ENCODE measurements around the gene OR2F1.
"Not testable (repeated sequence)": the region's sequence is repeated elsewhere in the genome, so short reads cannot be mapped to it uniquely, and the experiment has no call there.

Gene OR2F1

GRCh38 chr7:143993924-143994323, 39.3 kb downstream of the OR2F1 start:
- no peak for DNase-seq
- in situ Hi-C loops (cut with HindIII; ENCODE audit: low pct_ligation_motif_present, low pct_unique_long_range_greater_than_20kb, low sequenced_read_pairs) = no loop called here

GRCh38 chr7:144000020-144000419, 45.4 kb downstream of the OR2F1 start, which contains the start of gene OR6B1:
Gene OR6B1, plus strand, starts transcription at chr7:144000320. Its CDS starts 3,677 bp downstream, at chr7:144003997.
- no peak for DNase-seq
- in situ Hi-C loops (cut with HindIII; ENCODE audit: low pct_ligation_motif_present, low pct_unique_long_range_greater_than_20kb, low sequenced_read_pairs) = no loop called here

- DNase-seq = no peak
- in situ Hi-C loops (cut with HindIII; ENCODE audit: low pct_ligation_motif_present, low pct_unique_long_range_greater_than_20kb, low sequenced_read_pairs) = no loop called here
Observed at GRCh38 chr7:144001543-144001942, 46.9 kb downstream of the OR2F1 start.

- no peak for DNase-seq
- in situ Hi-C loops (cut with HindIII; ENCODE audit: low pct_ligation_motif_present, low pct_unique_long_range_greater_than_20kb, low sequenced_read_pairs) = no loop called here
Observed at GRCh38 chr7:144004703-144005102, 50.1 kb downstream of the OR2F1 start.

- in situ Hi-C loops (cut with HindIII; ENCODE audit: low pct_ligation_motif_present, low pct_unique_long_range_greater_than_20kb, low sequenced_read_pairs) = no loop called here
- no peak for DNase-seq
Observed at GRCh38 chr7:144006029-144006691, 51.5 kb downstream of the OR2F1 start.

- no peak for DNase-seq
- in situ Hi-C loops (cut with HindIII; ENCODE audit: low pct_ligation_motif_present, low pct_unique_long_range_greater_than_20kb, low sequenced_read_pairs) = no loop called here
Observed at GRCh38 chr7:144006692-144007042, 52.0 kb downstream of the OR2F1 start.

- DNase-seq = no peak
- in situ Hi-C loops (cut with HindIII; ENCODE audit: low pct_ligation_motif_present, low pct_unique_long_range_greater_than_20kb, low sequenced_read_pairs) = no loop called here
Observed at GRCh38 chr7:144009361-144009760, 54.7 kb downstream of the OR2F1 start.

GRCh38 chr7:144010061-144010460, 55.4 kb downstream of the OR2F1 start:
- in situ Hi-C loops (cut with HindIII; ENCODE audit: low pct_ligation_motif_present, low pct_unique_long_range_greater_than_20kb, low sequenced_read_pairs); DNase-seq: not testable (repeated sequence)

- in situ Hi-C loops (cut with HindIII; ENCODE audit: low pct_ligation_motif_present, low pct_unique_long_range_greater_than_20kb, low sequenced_read_pairs) = not testable (repeated sequence)
Observed at GRCh38 chr7:144010821-144011220, 56.2 kb downstream of the OR2F1 start.

GRCh38 chr7:144011458-144012230, 57.0 kb downstream of the OR2F1 start:
- peak; percentile 32 for DNase-seq
- in situ Hi-C loops (cut with HindIII; ENCODE audit: low pct_ligation_motif_present, low pct_unique_long_range_greater_than_20kb, low sequenced_read_pairs) = no loop called here

More at GRCh38 chr7:144010821-144011220, 56.2 kb downstream of the OR2F1 start:
- DNase-seq = not testable (repeated sequence)

Data from ACHN (cell line).